DMS79 (cell line): Measurements from ENCODE around the gene FBP1.
"Not testable (repeated sequence)": the region's sequence is repeated elsewhere in the genome, so short reads cannot be mapped to it uniquely, and the experiment has no call there.

Experiments
- DNase-seq: peaks from one replicate; lab custom pipeline; 2025; lab: John Stamatoyannopoulos, UW

FBP1 gene

GRCh38 chr9:94576131-94576530, 63.2 kb downstream of the FBP1 start:
- DNase-seq = no peak

- no peak for DNase-seq
Observed at GRCh38 chr9:94568972-94569712, 70.2 kb downstream of the FBP1 start.

- DNase-seq = no peak
Observed at GRCh38 chr9:94568250-94568889, 70.9 kb downstream of the FBP1 start.

GRCh38 chr9:94567271-94567670, 72.0 kb downstream of the FBP1 start:
- no peak for DNase-seq

GRCh38 chr9:94566550-94566949, 72.8 kb downstream of the FBP1 start:
- no peak for DNase-seq

- not testable (repeated sequence) for DNase-seq
Observed at GRCh38 chr9:94564279-94564678, 75.0 kb downstream of the FBP1 start.

GRCh38 chr9:94563548-94563947, 75.8 kb downstream of the FBP1 start:
- no peak for DNase-seq

GRCh38 chr9:94560237-94560636, 79.1 kb downstream of the FBP1 start:
- no peak for DNase-seq

GRCh38 chr9:94557376-94557775, 81.9 kb downstream of the FBP1 start:
- DNase-seq = no peak

GRCh38 chr9:94554439-94555331, 84.6 kb downstream of the FBP1 start, which contains the start of gene PCAT7:
PCAT7 (plus strand) TSS chr9:94555083.
- no peak for DNase-seq

- no peak for DNase-seq
Observed at GRCh38 chr9:94554078-94554438, 85.3 kb downstream of the FBP1 start.
